GM19372 (cell line): ENCODE data around the gene CNGB1.
"Not testable (repeated sequence)": the region's sequence is repeated elsewhere in the genome, so short reads cannot be mapped to it uniquely, and the experiment has no call there.

ENCODE experiments used
- ATAC-seq: cut with Tn5 transposase; IDR thresholded peaks from one replicate; pipeline ENCODE4 v1.9.1; 2021; ENCODE audit warnings: mild to moderate bottlenecking, low read depth, moderate library complexity; ENCODE audit not compliant: unreplicated experiment

The CNGB1 gene

GRCh38 chr16:57956270-57956808, 14.6 kb downstream of the CNGB1 start:
- no peak for ATAC-seq

- no peak for ATAC-seq
These were observed 15.2 kb downstream of the CNGB1 start for GRCh38 chr16:57955572-57956188.

GRCh38 chr16:57953857-57954256, 17.1 kb downstream of the CNGB1 start:
- ATAC-seq = no peak

- ATAC-seq = no peak
These were observed 18.0 kb downstream of the CNGB1 start for GRCh38 chr16:57952909-57953308.

GRCh38 chr16:57951204-57951960, 19.5 kb downstream of the CNGB1 start:
- ATAC-seq = no peak

- ATAC-seq = no peak
These were observed 20.5 kb downstream of the CNGB1 start for GRCh38 chr16:57950382-57950781.

- no peak for ATAC-seq
These were observed 21.2 kb downstream of the CNGB1 start for GRCh38 chr16:57949595-57950238.

- ATAC-seq = no peak
These were observed 21.9 kb downstream of the CNGB1 start for GRCh38 chr16:57949013-57949412.

- no peak for ATAC-seq
These were observed 22.9 kb downstream of the CNGB1 start for GRCh38 chr16:57948027-57948426.

- ATAC-seq = no peak
These were observed 23.7 kb downstream of the CNGB1 start for GRCh38 chr16:57947261-57947660.

- no peak for ATAC-seq
These were observed 24.6 kb downstream of the CNGB1 start for GRCh38 chr16:57946181-57946801.

GRCh38 chr16:57945740-57946138, 25.2 kb downstream of the CNGB1 start:
- no peak for ATAC-seq

- no peak for ATAC-seq
These were observed 25.8 kb downstream of the CNGB1 start for GRCh38 chr16:57944970-57945739.

- not testable (repeated sequence) for ATAC-seq
These were observed 27.5 kb downstream of the CNGB1 start for GRCh38 chr16:57943381-57943780.

GRCh38 chr16:57941901-57942300, 29.0 kb downstream of the CNGB1 start:
- ATAC-seq = not testable (repeated sequence)

GRCh38 chr16:57941016-57941664, 29.8 kb downstream of the CNGB1 start:
- ATAC-seq = no peak

- no peak for ATAC-seq
These were observed 30.5 kb downstream of the CNGB1 start for GRCh38 chr16:57940382-57940966.

GRCh38 chr16:57939872-57940224, 31.1 kb downstream of the CNGB1 start:
- no peak for ATAC-seq
